ENCODE measurements around the gene HMGB4. TPM values are rescaled to one million over a fixed set of nuclear protein-coding genes. Genes with fewer than 3 reads are reported as not detected.

HMGB4 gene
- polyA plus RNA-seq, 1 donor (not counting 4 experiments of a cell fraction or from before 2014, with no cell fraction given) = not detected

DNA sequence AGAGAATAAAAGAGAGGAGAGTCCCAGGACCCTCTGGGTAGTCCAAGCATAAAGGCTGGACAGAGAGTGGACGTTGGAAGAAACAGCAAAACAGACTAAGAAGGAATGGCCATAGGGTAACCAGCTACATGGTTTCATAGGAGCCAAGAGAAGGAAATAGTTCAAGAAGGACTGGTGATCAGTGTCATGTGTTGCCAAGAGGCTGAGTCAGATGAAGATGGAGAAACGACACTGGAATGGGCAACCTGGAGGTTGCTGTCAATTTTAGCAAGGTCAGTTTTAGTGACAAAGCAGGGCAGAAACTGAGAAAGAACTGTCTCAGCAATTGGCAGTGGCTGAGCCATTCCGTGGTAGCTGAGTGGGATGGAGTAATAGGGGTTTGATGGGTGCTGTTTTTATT, 41.4 kb downstream of the HMGB4 start:
- Histone ChIP-seq H2AFZ (ENCODE audit: control insufficient read depth, low read length) (no peak overlapping the region), H3K9me1 (ENCODE audit: control insufficient read depth, extremely low read depth, insufficient read depth, low read length) (no peaks in the 10 kb centered on the region), H4K20me1 (ENCODE audit: control insufficient read depth, extremely low read depth, insufficient read depth, low read length) (no peaks in the 10 kb centered on the region), H3K4me2 (ENCODE audit: control insufficient read depth, extremely low read depth, insufficient read depth, low read depth, low read length) (no peak overlapping the region), H3K9me3 (ENCODE audit: control insufficient read depth, low read depth, low read length) (no peaks in the 10 kb centered on the region), H3K79me2 (ENCODE audit: control insufficient read depth, insufficient read depth, low read length) (no peaks in the 10 kb centered on the region), H3K4me1 (ENCODE audit: control insufficient read depth, extremely low read depth, insufficient read depth, low read length) (peaks cover 11% of the 10 kb centered on the region), H3K36me3 (ENCODE audit: control insufficient read depth in 2 of 2, extremely low read depth in 1 of 2, insufficient read depth in 2 of 2, low read length in 2 of 2) (no peaks in the 10 kb centered on the region), H3K9ac (ENCODE audit: control insufficient read depth, extremely low read depth, insufficient read depth, low read length) (no peak overlapping the region), H3K4me3 (ENCODE audit: control insufficient read depth in 2 of 3, extremely low read depth in 1 of 3, insufficient read depth in 2 of 3, low read depth in 1 of 3, low read length in 3 of 3) (no peak overlapping the region), H3K27ac (ENCODE audit: control insufficient read depth, insufficient read depth, low read length) (no peak overlapping the region), H3K27me3 (ENCODE audit: control insufficient read depth, extremely low read depth, insufficient read depth, low read length) (no peaks in the 10 kb centered on the region)
- FAIRE-seq (no peak), DNase-seq (ENCODE audit: low read depth, low spot score) (no peak)
- TF ChIP-seq EZH2 (IDR thresholded peaks at IDR 0.05; ENCODE audit: low read length) = no peak
- TF ChIP-seq, protein P1, sequence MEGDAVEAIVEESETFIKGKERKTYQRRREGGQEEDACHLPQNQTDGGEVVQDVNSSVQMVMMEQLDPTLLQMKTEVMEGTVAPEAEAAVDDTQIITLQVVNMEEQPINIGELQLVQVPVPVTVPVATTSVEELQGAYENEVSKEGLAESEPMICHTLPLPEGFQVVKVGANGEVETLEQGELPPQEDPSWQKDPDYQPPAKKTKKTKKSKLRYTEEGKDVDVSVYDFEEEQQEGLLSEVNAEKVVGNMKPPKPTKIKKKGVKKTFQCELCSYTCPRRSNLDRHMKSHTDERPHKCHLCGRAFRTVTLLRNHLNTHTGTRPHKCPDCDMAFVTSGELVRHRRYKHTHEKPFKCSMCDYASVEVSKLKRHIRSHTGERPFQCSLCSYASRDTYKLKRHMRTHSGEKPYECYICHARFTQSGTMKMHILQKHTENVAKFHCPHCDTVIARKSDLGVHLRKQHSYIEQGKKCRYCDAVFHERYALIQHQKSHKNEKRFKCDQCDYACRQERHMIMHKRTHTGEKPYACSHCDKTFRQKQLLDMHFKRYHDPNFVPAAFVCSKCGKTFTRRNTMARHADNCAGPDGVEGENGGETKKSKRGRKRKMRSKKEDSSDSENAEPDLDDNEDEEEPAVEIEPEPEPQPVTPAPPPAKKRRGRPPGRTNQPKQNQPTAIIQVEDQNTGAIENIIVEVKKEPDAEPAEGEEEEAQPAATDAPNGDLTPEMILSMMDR (optimal IDR thresholded peaks at IDR 0.05 in 1 of 3, IDR thresholded peaks at IDR 0.05 in 1 of 3, conservative IDR thresholded peaks at IDR 0.05 in 1 of 3; ENCODE audit: extremely low read depth in 1 of 3, insufficient read depth in 2 of 3, low read length in 3 of 3) = no peak
- dilution Hi-C loops (cut with MboI; ENCODE audit: extremely low pct_ligation_motif_present, low sequenced_read_pairs) = no loop called here

DNA sequence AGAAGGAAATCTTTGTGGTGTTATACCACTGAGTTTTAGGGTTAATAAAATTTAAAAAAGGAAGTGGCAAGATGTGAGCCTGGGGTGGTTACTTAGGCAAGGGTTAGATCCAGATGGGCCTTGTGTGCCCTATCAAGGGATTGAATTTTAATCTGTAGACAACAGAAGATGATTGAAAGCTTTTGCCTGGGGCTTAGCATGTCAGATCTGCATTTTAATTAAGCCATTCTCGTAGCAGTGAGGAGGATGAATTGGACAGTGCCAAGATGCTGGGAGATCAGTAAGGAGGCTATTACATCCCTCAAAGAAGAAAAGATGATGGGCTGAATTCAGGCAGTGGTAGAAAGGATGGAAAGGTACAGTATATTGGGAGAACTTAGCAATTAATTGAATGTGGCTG, 42.3 kb downstream of the HMGB4 start:
- dilution Hi-C loops (cut with MboI; ENCODE audit: extremely low pct_ligation_motif_present, low sequenced_read_pairs) = no loop called here
- Histone ChIP-seq H3K27me3 (ENCODE audit: control insufficient read depth, extremely low read depth, insufficient read depth, low read length) (no peaks in the 10 kb centered on the region), H3K4me1 (ENCODE audit: control insufficient read depth, extremely low read depth, insufficient read depth, low read length) (peaks cover 11% of the 10 kb centered on the region), H3K27ac (ENCODE audit: control insufficient read depth, insufficient read depth, low read length) (no peak overlapping the region), H3K9me3 (ENCODE audit: control insufficient read depth, low read depth, low read length) (no peaks in the 10 kb centered on the region), H3K9ac (ENCODE audit: control insufficient read depth, extremely low read depth, insufficient read depth, low read length) (no peak overlapping the region), H3K4me3 (ENCODE audit: control insufficient read depth in 2 of 3, extremely low read depth in 1 of 3, insufficient read depth in 2 of 3, low read depth in 1 of 3, low read length in 3 of 3) (no peak overlapping the region), H3K4me2 (ENCODE audit: control insufficient read depth, extremely low read depth, insufficient read depth, low read depth, low read length) (no peak overlapping the region), H3K9me1 (ENCODE audit: control insufficient read depth, extremely low read depth, insufficient read depth, low read length) (no peaks in the 10 kb centered on the region), H3K79me2 (ENCODE audit: control insufficient read depth, insufficient read depth, low read length) (no peaks in the 10 kb centered on the region), H2AFZ (ENCODE audit: control insufficient read depth, low read length) (no peak overlapping the region), H3K36me3 (ENCODE audit: control insufficient read depth in 2 of 2, extremely low read depth in 1 of 2, insufficient read depth in 2 of 2, low read length in 2 of 2) (no peaks in the 10 kb centered on the region), H4K20me1 (ENCODE audit: control insufficient read depth, extremely low read depth, insufficient read depth, low read length) (no peaks in the 10 kb centered on the region)
- no peak for DNase-seq (ENCODE audit: low read depth, low spot score)
- no peak for TF ChIP-seq EZH2 (IDR thresholded peaks at IDR 0.05; ENCODE audit: low read length)
- TF ChIP-seq, protein P1 (optimal IDR thresholded peaks at IDR 0.05 in 1 of 3, IDR thresholded peaks at IDR 0.05 in 1 of 3, conservative IDR thresholded peaks at IDR 0.05 in 1 of 3; ENCODE audit: extremely low read depth in 1 of 3, insufficient read depth in 2 of 3, low read length in 3 of 3) = no peak
- FAIRE-seq = no peak

Measured in keratinocyte (primary cell).